T-helper 1 cell treated with Interleukin-12 subunit alpha and Interleukin-12 subunit beta and Interleukin-4 antibody, amounts not matched to agents 30 ng/mL and 1 ng/mL, for 36 hours (primary cell): ENCODE measurements around the gene AHI1. TPM values are rescaled to one million over a fixed set of nuclear protein-coding genes. Genes with fewer than 3 reads are reported as not detected.

Source experiments
- intact Hi-C: fragments of 100-400 bp; cut with micrococcal nuclease; formaldehyde crosslinking; loops from one replicate; pipeline ENCODE4 v1.15.1; 2024
- total RNA-seq: library from RNA; stranded (reverse); gene quantifications from 2 replicates; pipeline ENCODE4 v1.2.3, GENCODE V29; 2022

Gene AHI1
- total RNA-seq, 1 donor from 2014 or later: 18.4 TPM

- intact Hi-C loops: no loop called here
Observed at GRCh38 chr6:135306166-135306565, 191.4 kb downstream of the AHI1 start.

- intact Hi-C loops: no loop called here
Observed at GRCh38 chr6:135305684-135306083, 191.9 kb downstream of the AHI1 start.

- intact Hi-C loops: no loop called here
Observed at GRCh38 chr6:135304883-135305282, 192.7 kb downstream of the AHI1 start.

GRCh38 chr6:135301304-135301703 lies 196.2 kb downstream of the AHI1 start:
- intact Hi-C loops: no loop called here

GRCh38 chr6:135300576-135300975 lies 197.0 kb downstream of the AHI1 start:
- intact Hi-C loops: no loop called here

- intact Hi-C loops: no loop called here
Observed at GRCh38 chr6:135299256-135299655, 198.3 kb downstream of the AHI1 start.

- intact Hi-C loops: no loop called here
Observed at GRCh38 chr6:135298455-135298854, 199.1 kb downstream of the AHI1 start.

- intact Hi-C loops: loop anchor here (2.0 kb wide), 1 partner anchor 16 kb away; no protein-coding TSS in a partner anchor
Observed at GRCh38 chr6:135296715-135297114, 200.8 kb downstream of the AHI1 start.

GRCh38 chr6:135295085-135295484 lies 202.5 kb downstream of the AHI1 start:
- intact Hi-C loops: no loop called here

- intact Hi-C loops: no loop called here
Observed at GRCh38 chr6:135291288-135292076, 206.1 kb downstream of the AHI1 start.

- intact Hi-C loops: no loop called here
Observed at GRCh38 chr6:135289816-135290215, 207.7 kb downstream of the AHI1 start.

- intact Hi-C loops: no loop called here
Observed at GRCh38 chr6:135286962-135287538, 210.5 kb downstream of the AHI1 start.

GRCh38 chr6:135285165-135285564 lies 212.4 kb downstream of the AHI1 start:
- intact Hi-C loops: no loop called here

- intact Hi-C loops: no loop called here
Observed at GRCh38 chr6:135283926-135284325, 213.6 kb downstream of the AHI1 start.

GRCh38 chr6:135282395-135282794 lies 215.1 kb downstream of the AHI1 start:
- intact Hi-C loops: no loop called here

- intact Hi-C loops: no loop called here
Observed at GRCh38 chr6:135281964-135282363, 215.6 kb downstream of the AHI1 start.

- intact Hi-C loops: no loop called here
Observed at GRCh38 chr6:135281227-135281626, 216.3 kb downstream of the AHI1 start.

GRCh38 chr6:135280375-135281136 lies 217.0 kb downstream of the AHI1 start:
- intact Hi-C loops: no loop called here

- intact Hi-C loops: no loop called here
Observed at GRCh38 chr6:135277422-135277821, 220.1 kb downstream of the AHI1 start.

GRCh38 chr6:135274561-135275293 lies 222.8 kb downstream of the AHI1 start:
- intact Hi-C loops: no loop called here

GRCh38 chr6:135271626-135272025 lies 225.9 kb downstream of the AHI1 start:
- intact Hi-C loops: no loop called here
